Activated B cell treated with CpG ODN at 0.5 μM for 24 hours (primary cell): Measurements from ENCODE around the gene VTI1A. TPM values are rescaled to one million over a fixed set of nuclear protein-coding genes. Genes with fewer than 3 reads are reported as not detected.

ENCODE experiments used
- ATAC-seq: fragments of 200-7000 bp; cut with Tn5 transposase; one replicate; pipeline ENCODE4 v1.10.0; 2021; ENCODE audit warnings: low read depth, mild to moderate bottlenecking, moderate library complexity
- CTCF ChIA-PET: fragments of 350-600 bp; sonication (Branson Sonifier 250); formaldehyde crosslinking; loops from one replicate; lab custom pipeline; 2021; ENCODE audit warnings: antibody characterized with exemption; lab: Charles Lee
- POLR2A ChIA-PET: fragments of 350-600 bp; sonication (Branson Sonifier 250); formaldehyde crosslinking; loops from one replicate; lab custom pipeline; 2021; ENCODE audit warnings: antibody characterized with exemption; lab: Charles Lee
- DNase-seq: peaks from one replicate; pipeline ENCODE4 v3.0.0; 2022
- H3K27ac Mint-ChIP-seq: one replicate; pipeline ENCODE4 v1.8.0; 2020; ENCODE audit warnings: mixed read lengths
- H3K27me3 Mint-ChIP-seq: one replicate; pipeline ENCODE4 v1.8.0; 2021; ENCODE audit warnings: mixed read lengths
- H3K36me3 Mint-ChIP-seq: one replicate; pipeline ENCODE4 v1.8.0; 2021; ENCODE audit warnings: low read depth, mixed read lengths
- H3K4me1 Mint-ChIP-seq: one replicate; pipeline ENCODE4 v1.8.0; 2021; ENCODE audit warnings: mixed read lengths
- H3K4me3 Mint-ChIP-seq: one replicate; pipeline ENCODE4 v1.8.0; 2020; ENCODE audit warnings: mild to moderate bottlenecking, mixed read lengths
- H3K9me3 Mint-ChIP-seq: one replicate; pipeline ENCODE4 v1.8.0; 2020; ENCODE audit warnings: mixed read lengths
- CTCF ChIP-seq: fragments of 200-600 bp; IDR thresholded peaks from one replicate; pipeline ENCODE4 v1.8.0; 2022; ENCODE audit warnings: antibody characterized with exemption, mild to moderate bottlenecking
- intact Hi-C: fragments of 100-400 bp; cut with micrococcal nuclease; formaldehyde crosslinking; loops from one replicate; pipeline ENCODE4 v1.15.1; 2024
- total RNA-seq: library from RNA; stranded (reverse); gene quantifications from 2 replicates; pipeline ENCODE4 v1.2.3, GENCODE V29; 2022

Gene VTI1A
- total RNA-seq, 1 donor from 2014 or later, result 74.0 TPM

GRCh38 chr10:112713411-112713810 is 266.4 kb downstream of the VTI1A start:
- CTCF ChIA-PET, result no interaction called here
- no peaks in the 10 kb centered on the region for H3K27me3 Mint-ChIP-seq
- intact Hi-C loops, result no loop called here

GRCh38 chr10:112715581-112715980 is 268.6 kb downstream of the VTI1A start:
- Mint-ChIP-seq H3K27ac (no peak overlapping the region), H3K9me3 (no peaks in the 10 kb centered on the region), H3K27me3 (no peaks in the 10 kb centered on the region), H3K4me1 (no peaks in the 10 kb centered on the region), H3K4me3 (no peak overlapping the region), H3K36me3 (peaks cover 36% of the 10 kb centered on the region)
- POLR2A ChIA-PET, result no interaction called here
- CTCF ChIA-PET, result no interaction called here
- intact Hi-C loops, result no loop called here
- ATAC-seq (no peak), DNase-seq (no peak)
- TF ChIP-seq CTCF, result no peak

More at GRCh38 chr10:112713411-112713810, 266.4 kb downstream of the VTI1A start:
- peaks cover 36% of the 10 kb centered on the region for H3K36me3 Mint-ChIP-seq
- no peak overlapping the region for H3K27ac Mint-ChIP-seq
- no peak overlapping the region for H3K4me3 Mint-ChIP-seq
- POLR2A ChIA-PET, result no interaction called here
- no peaks in the 10 kb centered on the region for H3K9me3 Mint-ChIP-seq
- TF ChIP-seq CTCF, result no peak
- DNase-seq (no peak), ATAC-seq (no peak)
- H3K4me1 Mint-ChIP-seq, result no peaks in the 10 kb centered on the region

- ATAC-seq, result no peak
- Mint-ChIP-seq H3K27ac (no peak overlapping the region), H3K36me3 (peaks cover 36% of the 10 kb centered on the region), H3K27me3 (no peaks in the 10 kb centered on the region), H3K4me3 (no peak overlapping the region), H3K9me3 (no peaks in the 10 kb centered on the region), H3K4me1 (no peaks in the 10 kb centered on the region)
- ChIA-PET POLR2A (no interaction called here), CTCF (interaction anchor here (1.2 kb wide), 1 partner anchor 669 kb away, joined by 3 read pairs; no protein-coding TSS in a partner anchor)
- intact Hi-C loops, result no loop called here
- DNase-seq, result no peak
- TF ChIP-seq CTCF, result no peak
These were observed 269.1 kb downstream of the VTI1A start for GRCh38 chr10:112716076-112716475.

- Mint-ChIP-seq H3K4me3 (no peak overlapping the region), H3K27me3 (no peaks in the 10 kb centered on the region), H3K4me1 (no peaks in the 10 kb centered on the region), H3K36me3 (peaks cover 30% of the 10 kb centered on the region), H3K27ac (no peak overlapping the region), H3K9me3 (no peaks in the 10 kb centered on the region)
- ChIA-PET CTCF (interaction anchor here (1.1 to 1.2 kb wide), 2 partner anchors 8 to 668 kb away, joined by 3 read pairs; no protein-coding TSS in a partner anchor), POLR2A (no interaction called here)
- no peak for DNase-seq
- intact Hi-C loops, result no loop called here
- TF ChIP-seq CTCF, result no peak
- no peak for ATAC-seq
These were observed 270.0 kb downstream of the VTI1A start for GRCh38 chr10:112716924-112717413.

GRCh38 chr10:112720178-112720577 is 273.2 kb downstream of the VTI1A start:
- intact Hi-C loops, result loop anchor here (5.0 kb wide), 1 partner anchor 842 kb away; no protein-coding TSS in a partner anchor
- H3K27ac Mint-ChIP-seq, result no peak overlapping the region
- H3K9me3 Mint-ChIP-seq, result no peaks in the 10 kb centered on the region
- no peak for DNase-seq
- no peak for TF ChIP-seq CTCF
- H3K4me3 Mint-ChIP-seq, result no peak overlapping the region
- H3K36me3 Mint-ChIP-seq, result peaks cover 16% of the 10 kb centered on the region
- POLR2A ChIA-PET, result no interaction called here
- H3K4me1 Mint-ChIP-seq, result no peaks in the 10 kb centered on the region
- CTCF ChIA-PET, result interaction anchor here (3.1 kb wide), 1 partner anchor 665 kb away, joined by 12 read pairs; no protein-coding TSS in a partner anchor
- ATAC-seq, result no peak
- no peaks in the 10 kb centered on the region for H3K27me3 Mint-ChIP-seq
